H1 (cell line): ENCODE measurements around the gene AP5Z1. TPM values are rescaled to one million over a fixed set of nuclear protein-coding genes. Genes with fewer than 3 reads are reported as not detected.

Experiments
- CTCF ChIA-PET: fragments of 300-600 bp; sonication (Branson Sonifier 250); formaldehyde crosslinking; loops from one replicate; lab custom pipeline; 2021; ENCODE audit not compliant: partially characterized antibody; lab: Charles Lee
- POLR2A ChIA-PET: fragments of 300-600 bp; sonication (Branson Sonifier 250); formaldehyde crosslinking; loops from one replicate; lab custom pipeline; 2021; ENCODE audit warnings: inconsistent platforms; ENCODE audit not compliant: partially characterized antibody; lab: Charles Lee
- DNase-seq, 2 experiments: peaks; one replicate each; pipeline versions ENCODE4 v3.0.0 to v3.0.0-alpha.2; 2010 to 2022; ENCODE audit warnings: low spot score in 2 of 2, low read depth in 1 of 2, mixed read lengths in 1 of 2
- FAIRE-seq: peaks from 2 replicates; lab custom pipeline; 2011; peaks lifted over from hg19 to GRCh38; lab: Jason Lieb, UNC
- H2AFZ ChIP-seq: 2 replicates; pipeline ENCODE4 v1.8.1; 2012; ENCODE audit warnings: low read length, inconsistent platforms
- H2AK5ac ChIP-seq: 2 replicates; pipeline ENCODE4 v1.6.1; 2013; ENCODE audit warnings: low read depth, low read length
- H2BK120ac ChIP-seq: replicated peaks from 2 replicates; pipeline ENCODE3; 2013; ENCODE audit warnings: low read depth, low read length, inconsistent platforms
- H2BK12ac ChIP-seq: 2 replicates; pipeline ENCODE4 v1.6.1; 2013; ENCODE audit warnings: low read depth, low read length
- H2BK15ac ChIP-seq: 2 replicates; pipeline ENCODE4 v1.6.1; 2013; ENCODE audit warnings: low read length
- H2BK20ac ChIP-seq: 2 replicates; pipeline ENCODE4 v1.6.1; 2013; ENCODE audit warnings: low read length
- H2BK5ac ChIP-seq: 2 replicates; pipeline ENCODE4 v1.6.1; 2013; ENCODE audit warnings: low read depth, low read length
- H3K14ac ChIP-seq: 2 replicates; pipeline ENCODE4 v1.6.1; 2013; ENCODE audit warnings: inconsistent platforms; ENCODE audit not compliant: insufficient read length
- H3K18ac ChIP-seq: 2 replicates; pipeline ENCODE4 v1.6.1; 2013; ENCODE audit warnings: low read length; ENCODE audit errors: extremely low read depth
- H3K23ac ChIP-seq: 2 replicates; pipeline ENCODE4 v1.6.1; 2013; ENCODE audit warnings: inconsistent platforms; ENCODE audit not compliant: insufficient read length
- H3K23me2 ChIP-seq: 2 replicates; pipeline ENCODE4 v1.6.1; 2013; ENCODE audit warnings: low read depth, low read length
- H3K27ac ChIP-seq: 2 replicates; pipeline ENCODE4 v1.6.1; 2011; ENCODE audit warnings: low read depth, low read length, inconsistent platforms
- H3K27me3 ChIP-seq, 4 experiments: replicated peaks in 1 of 4; 1 replicate in 1 of 4; 2 replicates in 3 of 4; pipeline versions ENCODE4 v1.6.1 to v1.8.1; 2011 to 2013; ENCODE audit warnings: low read length in 3 of 4, mild to moderate bottlenecking in 3 of 4, inconsistent platforms in 2 of 4, mixed read lengths in 2 of 4, moderate library complexity in 1 of 4; ENCODE audit not compliant: control insufficient read depth in 3 of 4, insufficient read depth in 3 of 4; ENCODE audit errors: extremely low read depth in 1 of 4
- H3K36me3 ChIP-seq, 4 experiments: 2 replicates each; pipeline versions ENCODE4 v1.6.1 to v1.8.1; 2011 to 2013; ENCODE audit warnings: mild to moderate bottlenecking in 4 of 4, low read length in 3 of 4, moderate library complexity in 2 of 4, control low read depth in 1 of 4, inconsistent platforms in 1 of 4; ENCODE audit not compliant: insufficient read depth in 4 of 4, control insufficient read depth in 2 of 4
- H3K4ac ChIP-seq: replicated peaks from 2 replicates; pipeline ENCODE3; 2013; ENCODE audit warnings: low read length, low read depth, mixed read lengths, inconsistent platforms; ENCODE audit not compliant: insufficient read length
- H3K4me1 ChIP-seq, 4 experiments: replicated peaks in 1 of 4; 1 replicate in 1 of 4; 2 replicates in 3 of 4; pipeline versions ENCODE4 v1.6.1 to v1.8.1; 2011 to 2013; ENCODE audit warnings: low read length in 3 of 4, inconsistent platforms in 2 of 4, mixed read lengths in 1 of 4; ENCODE audit not compliant: insufficient read depth in 4 of 4, control insufficient read depth in 3 of 4
- H3K4me2 ChIP-seq, 2 experiments: 2 replicates each; pipeline versions ENCODE4 v1.6.1 to v1.8.1; 2011 to 2013; ENCODE audit warnings: low read depth in 2 of 2, low read length in 2 of 2, control low read depth in 1 of 2, inconsistent platforms in 1 of 2, mild to moderate bottlenecking in 1 of 2; ENCODE audit not compliant: insufficient read depth in 1 of 2
- H3K4me3 ChIP-seq, 4 experiments: fragments of 200-600, 300-600 bp in 1 of 4; sonication (generic), shearing (Covaris generic), sonication (Bioruptor Twin) in 1 of 4; 2 replicates each; pipeline versions ENCODE4 v1.5.1 to v1.8.1; 2011 to 2016; ENCODE audit warnings: low read length in 4 of 4, low read depth in 3 of 4, control low read depth in 2 of 4, inconsistent platforms in 2 of 4, mild to moderate bottlenecking in 2 of 4, mixed read lengths in 1 of 4, moderate library complexity in 1 of 4; ENCODE audit not compliant: insufficient read depth in 2 of 4; ENCODE audit errors: extremely low read depth in 1 of 4
- H3K56ac ChIP-seq: replicated peaks from 2 replicates; pipeline ENCODE3; 2013; ENCODE audit warnings: low read depth, mild to moderate bottlenecking, mixed read lengths, low read length, inconsistent platforms; ENCODE audit not compliant: insufficient read length
- H3K79me1 ChIP-seq: 2 replicates; pipeline ENCODE4 v1.6.1; 2013; ENCODE audit warnings: low read depth, low read length, control low read depth
- H3K79me2 ChIP-seq, 2 experiments: 2 replicates each; pipeline versions ENCODE4 v1.6.1 to v1.8.1; 2012 to 2013; ENCODE audit warnings: low read length in 2 of 2, mild to moderate bottlenecking in 2 of 2, inconsistent platforms in 1 of 2; ENCODE audit not compliant: insufficient read depth in 2 of 2, control insufficient read depth in 1 of 2
- H3K9ac ChIP-seq, 4 experiments: replicated peaks in 1 of 4; 1 replicate in 1 of 4; 2 replicates in 3 of 4; pipeline versions ENCODE4 v1.6.1 to v1.8.1; 2011 to 2013; ENCODE audit warnings: low read depth in 3 of 4, low read length in 3 of 4, control low read depth in 2 of 4, mild to moderate bottlenecking in 2 of 4, moderate library complexity in 2 of 4, inconsistent platforms in 1 of 4; ENCODE audit errors: extremely low read depth in 1 of 4
- H3K9me3 ChIP-seq, 2 experiments: 2 replicates each; pipeline versions ENCODE4 v1.6.1 to v1.8.1; 2012 to 2013; ENCODE audit warnings: mild to moderate bottlenecking in 2 of 2, moderate library complexity in 2 of 2, control low read depth in 1 of 2, inconsistent platforms in 1 of 2, low read depth in 1 of 2, low read length in 1 of 2, mixed read lengths in 1 of 2; ENCODE audit not compliant: insufficient read depth in 2 of 2
- H4K20me1 ChIP-seq, 2 experiments: replicated peaks in 1 of 2; 2 replicates each; pipeline versions ENCODE3 to v1.8.1; 2011 to 2013; ENCODE audit warnings: inconsistent platforms in 2 of 2, low read length in 2 of 2, mild to moderate bottlenecking in 1 of 2; ENCODE audit not compliant: insufficient read depth in 2 of 2, control insufficient read depth in 1 of 2
- H4K5ac ChIP-seq: 2 replicates; pipeline ENCODE4 v1.6.1; 2013; ENCODE audit warnings: low read length, low read depth, mixed read lengths, inconsistent platforms; ENCODE audit not compliant: insufficient read length
- H4K8ac ChIP-seq: 2 replicates; pipeline ENCODE4 v1.8.0; 2013; ENCODE audit warnings: mild to moderate bottlenecking, moderate library complexity, low read length, inconsistent platforms; ENCODE audit not compliant: insufficient read depth; ENCODE audit errors: extremely low read depth
- H4K91ac ChIP-seq: replicated peaks from 2 replicates; pipeline ENCODE3; 2013; ENCODE audit warnings: low read length, mixed read lengths, inconsistent platforms; ENCODE audit not compliant: insufficient read length
- SAP30 ChIP-seq: fragments of 300-600 bp; sonication (generic); IDR thresholded peaks from 2 replicates; pipeline ENCODE4 v1.7.1; 2012; ENCODE audit warnings: low read length, moderate library complexity, mild to moderate bottlenecking, inconsistent platforms; ENCODE audit not compliant: insufficient read depth, insufficient replicate concordance
- SP1 ChIP-seq: IDR thresholded peaks from 2 replicates; pipeline ENCODE4 v1.6.1; 2011; ENCODE audit warnings: low read depth, low read length
- WGBS, 2 experiments: shearing (Covaris generic) in 1 of 2; methylation state at CpG; one replicate each; pipeline versions ENCODE4 v1.1.6 to v1.1.7; 2013 to 2015; ENCODE audit warnings: low lambda C conversion rate in 2 of 2, mixed read lengths in 2 of 2, inconsistent platforms in 1 of 2, low coverage in 1 of 2, missing lambda C conversion rate in 1 of 2; ENCODE audit not compliant: insufficient replicate concordance in 2 of 2, insufficient coverage in 1 of 2, insufficient read length in 1 of 2; ENCODE audit errors: extremely low coverage in 1 of 2, missing lambda C conversion rate in 1 of 2; 5-methylcytosine and 5-hydroxymethylcytosine counted together
- polyA plus RNA-seq, 7 experiments: library from polyadenylated mRNA; depleted of rRNA in 3 of 7; stranded (reverse) in 5 of 7; unstranded in 2 of 7; fragments of >200 nt in 5 of 7; fragments of 200-250 nt in 2 of 7; gene quantifications; 1 replicate in 5 of 7; 2 replicates in 1 of 7; 4 replicates in 1 of 7; pipeline versions ENCODE4 v1.2.1 to v1.2.3, GENCODE V29; 2011 to 2013; ENCODE audit warnings: missing spikeins in 2 of 7, mixed read lengths in 2 of 7
- total RNA-seq: library from RNA; stranded (reverse); fragmentation: NEBNext Ultra II Directional; extraction: Animal tissue kit (Norgen Biotek cat#: 25700); gene quantifications from 2 replicates; pipeline ENCODE4 v1.2.1, GENCODE V29; 2021
- TF ChIP-seq, protein P1 (sequence below): IDR thresholded peaks from 2 replicates; pipeline ENCODE4 v1.6.1; 2012; ENCODE audit warnings: inconsistent platforms

The AP5Z1 gene
- total and polyA plus RNA-seq, 2 of the 8 experiments (the other 6 are each of a cell fraction or from before 2014, with no cell fraction given): 24.0 to 24.7 TPM

DNA sequence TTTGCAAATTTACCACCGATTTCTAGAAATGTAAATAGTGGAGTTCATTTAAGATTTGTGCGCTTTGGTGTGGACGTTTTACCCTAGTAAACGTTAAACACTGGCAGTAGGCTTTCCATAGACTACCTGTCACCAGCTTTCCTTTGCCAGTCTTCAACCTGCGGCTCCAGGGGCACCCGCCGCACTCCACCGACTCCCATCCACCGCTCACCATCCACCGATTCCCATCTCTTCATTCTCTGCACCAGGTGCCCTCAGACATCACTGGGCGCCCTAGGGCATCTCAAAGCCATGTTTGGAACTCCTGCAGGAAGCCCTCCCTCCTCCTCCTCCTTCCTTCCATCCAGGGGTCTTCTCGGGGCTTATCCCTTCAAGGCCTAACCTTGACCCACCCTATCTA is 1.4 kb upstream of the AP5Z1 start:
- H3K56ac ChIP-seq: no peak overlapping the region
- no peak overlapping the region for H2BK120ac ChIP-seq
- peaks cover 2% of the 10 kb centered on the region for H3K79me1 ChIP-seq
- H3K14ac ChIP-seq: no peak overlapping the region
- H4K20me1 ChIP-seq: no peaks in the 10 kb centered on the region
- no peak overlapping the region; the same call in 1 of the 2 replicates for H2AK5ac ChIP-seq
- ChIA-PET POLR2A (interaction anchor here (1.9 to 2.6 kb wide), 2 partner anchors 10 to 11 kb away, joined by 6 to 8 read pairs; no protein-coding TSS in a partner anchor), CTCF (interaction anchor here (1.2 to 3.0 kb wide), 2 partner anchors 8 to 43 kb away, joined by 3 to 10 read pairs; no protein-coding TSS in a partner anchor)
- 92% methylated on average over 12 of the region's 12 CpGs; no CpG with 5 or more reads in 1 of the 2 experiments for WGBS, 2 experiments
- H2BK12ac ChIP-seq: no peak overlapping the region
- no peak overlapping the region for H2AFZ ChIP-seq
- 0 out of 8 replicates have a peak, but pooled peaks cover 0 to 3% (median 0%) of the 10 kb centered on the region in 4 experiments for H3K36me3 ChIP-seq
- no peak overlapping the region for H3K27ac ChIP-seq
- H3K79me2 ChIP-seq: peaks cover 0 to 24% of the 10 kb centered on the region in 2 experiments; a peak in 2 of 4 replicates
- no peaks in the 10 kb centered on the region for H3K9me3 ChIP-seq
- H3K23me2 ChIP-seq: peaks cover 7% of the 10 kb centered on the region; the same call in 1 of the 2 replicates
- no peak overlapping the region for H3K4ac ChIP-seq
- 0 out of 7 replicates have a peak, but pooled peaks cover 0 to 2% (median 0%) of the 10 kb centered on the region in 4 experiments for H3K27me3 ChIP-seq
- no peak overlapping the region for H2BK5ac ChIP-seq
- H4K8ac ChIP-seq: no peak overlapping the region; the same call in 1 of the 2 replicates
- H3K4me2 ChIP-seq: peak overlapping the region in 1 of 2 experiments; percentile 100; a peak in 2 of 4 replicates
- no peak overlapping the region for H4K91ac ChIP-seq
- no peak overlapping the region for H3K4me3 ChIP-seq
- FAIRE-seq (no peak), DNase-seq (no peak)
- no peak overlapping the region for H3K18ac ChIP-seq
- H2BK20ac ChIP-seq: no peak overlapping the region
- no peak overlapping the region for H3K9ac ChIP-seq
- no peak overlapping the region for H2BK15ac ChIP-seq
- H3K4me1 ChIP-seq: peaks cover 0 to 5% (median 4%) of the 10 kb centered on the region in 4 experiments; a peak in 3 of 7 replicates
- no peak overlapping the region for H3K23ac ChIP-seq
- no peak overlapping the region for H4K5ac ChIP-seq
- no peak for TF ChIP-seq SP1
- TF ChIP-seq SAP30: no peak
- TF ChIP-seq, protein P1, sequence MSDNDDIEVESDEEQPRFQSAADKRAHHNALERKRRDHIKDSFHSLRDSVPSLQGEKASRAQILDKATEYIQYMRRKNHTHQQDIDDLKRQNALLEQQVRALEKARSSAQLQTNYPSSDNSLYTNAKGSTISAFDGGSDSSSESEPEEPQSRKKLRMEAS: no peak
